Hepatocyte (in vitro differentiated cells): Measurements from ENCODE around the gene SMC6. TPM values are rescaled to one million over a fixed set of nuclear protein-coding genes. Genes with fewer than 3 reads are reported as not detected.

ENCODE experiments used
- DNase-seq: peaks from one replicate; pipeline ENCODE4 v3.0.0-alpha.2; 2016; ENCODE audit warnings: low spot score
- H2AFZ ChIP-seq: fragments of 200-600 bp; sonication (generic); 2 replicates; pipeline ENCODE4 v1.6.0; 2016; ENCODE audit warnings: antibody characterized with exemption, mild to moderate bottlenecking
- H3K27ac ChIP-seq: fragments of 200-600 bp; sonication (generic); 2 replicates; pipeline ENCODE4 v1.5.1; 2016; ENCODE audit warnings: mild to moderate bottlenecking
- H3K27me3 ChIP-seq: fragments of 200-600 bp; sonication (generic); 2 replicates; pipeline ENCODE4 v1.6.1; 2016
- H3K36me3 ChIP-seq: fragments of 200-600 bp; sonication (generic); replicated peaks from 2 replicates; pipeline ENCODE4 v1.5.1; 2016; ENCODE audit warnings: low read depth; ENCODE audit not compliant: insufficient read depth
- H3K4me1 ChIP-seq: fragments of 200-600 bp; sonication (generic); 2 replicates; pipeline ENCODE4 v1.5.1; 2016; ENCODE audit warnings: mild to moderate bottlenecking, moderate library complexity; ENCODE audit not compliant: insufficient read depth
- H3K4me2 ChIP-seq: fragments of 200-600 bp; sonication (generic); 2 replicates; pipeline ENCODE4 v1.6.0; 2016
- H3K4me3 ChIP-seq: fragments of 200-600 bp; sonication (generic); 2 replicates; pipeline ENCODE4 v1.5.1; 2016; ENCODE audit warnings: mild to moderate bottlenecking
- H3K79me2 ChIP-seq: fragments of 200-600 bp; sonication (generic); 2 replicates; pipeline ENCODE4 v1.6.0; 2017; ENCODE audit warnings: mild to moderate bottlenecking
- H3K9me2 ChIP-seq: fragments of 200-600 bp; sonication (generic); replicated peaks from 2 replicates; pipeline ENCODE4 v1.6.0; 2017; ENCODE audit warnings: mild to moderate bottlenecking; ENCODE audit not compliant: insufficient read depth
- H3K9me3 ChIP-seq: fragments of 200-600 bp; sonication (generic); 2 replicates; pipeline ENCODE4 v1.5.1; 2016; ENCODE audit warnings: low read depth, mild to moderate bottlenecking
- H4K20me1 ChIP-seq: fragments of 200-600 bp; sonication (generic); 2 replicates; pipeline ENCODE4 v1.6.0; 2016; ENCODE audit warnings: mild to moderate bottlenecking; ENCODE audit not compliant: insufficient read depth, poor library complexity, severe bottlenecking
- CTCF ChIP-seq: fragments of 200-600 bp; sonication (generic); IDR thresholded peaks from 2 replicates; pipeline ENCODE4 v1.5.1; 2016; ENCODE audit warnings: antibody characterized with exemption, mild to moderate bottlenecking; ENCODE audit not compliant: poor library complexity
- EZH2 ChIP-seq: fragments of 200-600 bp; sonication (generic); IDR thresholded peaks from 2 replicates; pipeline ENCODE4 v1.6.1; 2016; ENCODE audit warnings: antibody characterized with exemption, mild to moderate bottlenecking, borderline replicate concordance
- EZH2phosphoT487 ChIP-seq: fragments of 200-600 bp; sonication (generic); IDR thresholded peaks from one replicate; pipeline ENCODE4 v1.6.1; 2018; ENCODE audit warnings: antibody characterized with exemption, mild to moderate bottlenecking, low read depth, moderate library complexity; ENCODE audit not compliant: unreplicated experiment, severe bottlenecking
- WGBS: methylation state at CpG from one replicate; pipeline ENCODE4 v1.1.6; 2016; ENCODE audit warnings: low lambda C conversion rate; ENCODE audit errors: missing lambda C conversion rate; 5-methylcytosine and 5-hydroxymethylcytosine counted together
- polyA plus RNA-seq: library from polyadenylated mRNA; unstranded; fragments of >200 nt; fragmentation: Nextera tagmentation; extraction: Ambion mirVana; gene quantifications from 2 replicates; pipeline ENCODE4 v1.2.1, GENCODE V29; 2016
- total RNA-seq: library from RNA; depleted of rRNA; stranded (reverse); fragments of >200 nt; gene quantifications from 2 replicates; pipeline ENCODE4 v1.2.3, GENCODE V29; 2014

The SMC6 gene
- total and polyA plus RNA-seq, 2 experiments from 2014 or later: 8.9 to 13.4 TPM

- no peaks in the 10 kb centered on the region for H3K9me2 ChIP-seq
- no peak overlapping the region for H2AFZ ChIP-seq
- no peak for DNase-seq
- peaks cover 8% of the 10 kb centered on the region for H3K79me2 ChIP-seq
- no peaks in the 10 kb centered on the region for H3K36me3 ChIP-seq
- H3K9me3 ChIP-seq: no peaks in the 10 kb centered on the region
- H3K4me2 ChIP-seq: no peak overlapping the region
- WGBS: 91% methylated on average over 10 of the region's 10 CpGs
- no peak overlapping the region for H3K27ac ChIP-seq
- H3K4me1 ChIP-seq: no peaks in the 10 kb centered on the region
- no peaks in the 10 kb centered on the region for H3K27me3 ChIP-seq
- no peak overlapping the region for H3K4me3 ChIP-seq
- no peak for TF ChIP-seq EZH2phosphoT487
- no peak for TF ChIP-seq EZH2
- no peak for TF ChIP-seq CTCF
- H4K20me1 ChIP-seq: no peaks in the 10 kb centered on the region
Measured at GRCh38 chr2:17763641-17764333, 10.2 kb upstream of the SMC6 start.

GRCh38 chr2:17762451-17762850, 8.8 kb upstream of the SMC6 start:
- Histone ChIP-seq H3K27ac (no peak overlapping the region), H3K4me3 (no peak overlapping the region), H4K20me1 (no peaks in the 10 kb centered on the region), H3K27me3 (no peaks in the 10 kb centered on the region), H3K4me2 (no peak overlapping the region), H3K36me3 (no peaks in the 10 kb centered on the region), H2AFZ (no peak overlapping the region), H3K4me1 (no peaks in the 10 kb centered on the region), H3K79me2 (peaks cover 21% of the 10 kb centered on the region), H3K9me2 (no peaks in the 10 kb centered on the region), H3K9me3 (no peaks in the 10 kb centered on the region)
- TF ChIP-seq CTCF: no peak
- TF ChIP-seq EZH2phosphoT487: no peak
- TF ChIP-seq EZH2: no peak
- DNase-seq: no peak
- 100% methylated on average over 1 of the region's 1 CpG for WGBS

- no peak for DNase-seq
- no peaks in the 10 kb centered on the region for H4K20me1 ChIP-seq
- H2AFZ ChIP-seq: no peak overlapping the region
- TF ChIP-seq CTCF (no peak), EZH2 (no peak), EZH2phosphoT487 (no peak)
- H3K4me2 ChIP-seq: no peak overlapping the region
- no peaks in the 10 kb centered on the region for H3K27me3 ChIP-seq
- H3K79me2 ChIP-seq: peaks cover 45% of the 10 kb centered on the region
- no peaks in the 10 kb centered on the region for H3K36me3 ChIP-seq
- no peak overlapping the region for H3K4me3 ChIP-seq
- WGBS: 100% methylated on average over 2 of the region's 2 CpGs
- peaks cover 5% of the 10 kb centered on the region for H3K4me1 ChIP-seq
- no peaks in the 10 kb centered on the region for H3K9me2 ChIP-seq
- H3K9me3 ChIP-seq: no peaks in the 10 kb centered on the region
- H3K27ac ChIP-seq: no peak overlapping the region
Measured at GRCh38 chr2:17759805-17760204, 6.2 kb upstream of the SMC6 start.
